GM13976 (cell line): ENCODE measurements around the gene PRRT1.
"Not testable (repeated sequence)": the region's sequence is repeated elsewhere in the genome, so short reads cannot be mapped to it uniquely, and the experiment has no call there.

Source experiments
- DNase-seq: peaks from one replicate; pipeline ENCODE4 v3.0.0; 2012; ENCODE audit warnings: low spot score
- CTCF ChIP-seq: IDR thresholded peaks from 2 replicates; pipeline ENCODE4 v1.5.1; 2012; ENCODE audit warnings: borderline replicate concordance, mild to moderate bottlenecking; ENCODE audit not compliant: insufficient read depth; ENCODE audit errors: extremely low read depth, missing control alignments, control extremely low read depth
- in situ Hi-C: fragments of 300-500 bp; cut with MboI; formaldehyde crosslinking; loops from one replicate; pipeline ENCODE4 v1.12.0; 2022; ENCODE audit warnings: low sequenced_read_pairs, mixed read lengths, inconsistent platforms; ENCODE audit not compliant: unreplicated experiment

PRRT1 gene

GRCh38 chr6:32108094-32108627, 43.6 kb downstream of the PRRT1 start:
- in situ Hi-C loops = no loop called here
- no peak for TF ChIP-seq CTCF
- DNase-seq = no peak

DNA sequence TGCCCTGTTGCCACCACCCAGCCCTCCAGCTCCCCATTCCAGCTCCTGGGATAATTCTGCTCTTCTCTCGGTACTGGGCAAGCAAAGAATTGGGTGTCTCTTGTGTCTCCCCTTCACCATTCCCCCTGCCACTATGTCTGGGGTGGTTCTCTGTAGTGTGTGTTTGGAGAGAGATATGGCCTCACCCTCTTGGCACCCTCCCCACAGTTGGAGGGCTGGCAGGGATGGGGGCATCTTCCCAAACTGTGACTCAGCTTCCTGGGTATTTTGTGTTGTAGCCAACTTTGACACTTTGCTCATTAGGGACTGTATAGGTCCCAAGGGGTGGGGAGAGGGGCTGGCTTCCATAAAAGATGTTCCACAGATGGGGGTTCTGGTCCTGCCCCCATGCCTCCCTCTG, 44.3 kb downstream of the PRRT1 start:
- no peak for TF ChIP-seq CTCF
- no peak for DNase-seq
- in situ Hi-C loops = no loop called here

DNA sequence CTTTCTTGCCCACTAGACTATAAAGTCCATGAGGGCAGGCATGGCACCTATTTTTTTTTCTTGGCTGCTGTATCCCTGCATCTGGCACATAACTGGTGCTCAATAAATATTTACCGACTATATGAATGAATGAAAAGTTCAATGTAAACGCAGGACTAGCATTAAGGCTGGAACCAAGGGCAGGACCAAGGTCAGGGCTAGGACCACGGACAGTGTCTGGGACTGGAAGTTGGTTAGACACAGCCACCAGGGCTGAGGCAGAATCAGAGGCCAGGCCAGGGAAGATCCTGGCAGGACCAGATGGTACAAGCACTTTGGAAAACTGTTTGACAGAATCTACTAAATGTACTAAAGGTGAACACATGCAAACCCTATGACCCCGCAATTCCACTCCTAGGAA, 46.3 kb downstream of the PRRT1 start:
- no peak for TF ChIP-seq CTCF
- DNase-seq = no peak
- in situ Hi-C loops = no loop called here

DNA sequence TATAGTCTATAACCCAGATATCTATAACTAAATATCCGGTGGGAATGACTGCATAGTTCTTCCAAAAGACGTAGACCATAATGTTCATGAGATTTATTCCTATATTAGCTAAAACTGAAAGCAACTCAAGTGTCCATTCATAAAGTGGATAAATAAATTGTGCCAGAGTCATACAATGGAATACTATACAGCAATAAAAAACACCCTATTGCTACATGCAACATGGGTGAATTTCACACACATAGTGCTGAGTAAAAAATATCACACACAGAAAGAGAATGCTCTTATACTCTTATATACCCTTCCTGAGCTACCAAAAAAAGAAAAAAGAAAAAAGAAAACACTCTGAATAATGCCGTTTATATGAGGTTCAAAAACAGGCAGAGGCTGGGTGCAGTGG, 49.5 kb downstream of the PRRT1 start:
- TF ChIP-seq CTCF = no peak
- no peak for DNase-seq
- in situ Hi-C loops = no loop called here

DNA sequence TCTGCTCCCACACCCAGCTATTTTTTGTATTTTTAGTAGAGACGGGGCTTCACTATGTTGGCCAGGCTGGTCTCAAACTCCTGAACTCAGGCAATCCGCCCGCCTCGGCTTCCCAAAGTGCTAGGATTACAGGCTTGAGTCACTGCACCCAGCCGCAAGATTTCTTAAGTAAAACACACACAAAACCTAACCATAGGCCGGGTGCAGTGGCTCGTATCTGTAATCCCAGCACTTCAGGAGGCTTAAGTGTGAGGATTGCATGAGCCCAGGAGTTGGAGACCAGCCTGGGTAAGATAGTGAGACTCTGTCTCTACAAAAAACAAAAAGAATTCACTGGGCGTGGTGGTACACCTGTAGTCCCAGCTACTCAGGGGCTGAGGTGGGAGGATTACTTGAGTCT, 51.5 kb downstream of the PRRT1 start:
- DNase-seq, in situ Hi-C loops: not testable (repeated sequence)
